Measurements from ENCODE around the gene GLB1L3.

DNA sequence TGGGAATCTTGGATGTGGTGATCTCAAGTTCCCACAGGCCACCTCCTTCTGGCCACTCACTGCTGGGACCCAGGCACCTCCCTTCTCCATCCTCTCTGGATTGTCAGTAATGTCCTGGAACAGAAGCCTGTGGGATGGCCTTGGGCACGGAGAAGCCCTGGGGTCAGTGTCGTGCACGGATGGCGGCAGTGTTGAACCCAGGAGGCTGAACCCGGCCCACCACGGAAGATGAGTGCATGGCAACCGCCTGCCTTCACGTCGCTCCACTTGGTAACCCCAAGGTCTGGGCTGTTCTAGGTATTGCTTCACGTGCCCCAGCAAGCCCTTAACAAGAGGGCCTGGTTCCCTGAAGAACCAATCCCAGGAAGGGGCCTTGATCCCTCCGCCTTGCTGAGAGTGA lies 30.1 kb upstream of the GLB1L3 start:
- TF ChIP-seq EZH2 (IDR thresholded peaks at IDR 0.05; ENCODE audit: borderline replicate concordance) (no peak), EZH2phosphoT487 (IDR thresholded peaks at IDR 0.05; ENCODE audit: low read depth, severe bottlenecking, unreplicated experiment) (no peak)
- TF ChIP-seq, protein P1, sequence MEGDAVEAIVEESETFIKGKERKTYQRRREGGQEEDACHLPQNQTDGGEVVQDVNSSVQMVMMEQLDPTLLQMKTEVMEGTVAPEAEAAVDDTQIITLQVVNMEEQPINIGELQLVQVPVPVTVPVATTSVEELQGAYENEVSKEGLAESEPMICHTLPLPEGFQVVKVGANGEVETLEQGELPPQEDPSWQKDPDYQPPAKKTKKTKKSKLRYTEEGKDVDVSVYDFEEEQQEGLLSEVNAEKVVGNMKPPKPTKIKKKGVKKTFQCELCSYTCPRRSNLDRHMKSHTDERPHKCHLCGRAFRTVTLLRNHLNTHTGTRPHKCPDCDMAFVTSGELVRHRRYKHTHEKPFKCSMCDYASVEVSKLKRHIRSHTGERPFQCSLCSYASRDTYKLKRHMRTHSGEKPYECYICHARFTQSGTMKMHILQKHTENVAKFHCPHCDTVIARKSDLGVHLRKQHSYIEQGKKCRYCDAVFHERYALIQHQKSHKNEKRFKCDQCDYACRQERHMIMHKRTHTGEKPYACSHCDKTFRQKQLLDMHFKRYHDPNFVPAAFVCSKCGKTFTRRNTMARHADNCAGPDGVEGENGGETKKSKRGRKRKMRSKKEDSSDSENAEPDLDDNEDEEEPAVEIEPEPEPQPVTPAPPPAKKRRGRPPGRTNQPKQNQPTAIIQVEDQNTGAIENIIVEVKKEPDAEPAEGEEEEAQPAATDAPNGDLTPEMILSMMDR (IDR thresholded peaks at IDR 0.05; ENCODE audit: poor library complexity), result no peak

Data from hepatocyte (in vitro differentiated cells).